Nephron (organoid): ENCODE measurements around the gene GNAT3.

Experiments used
- H3K27ac Mint-ChIP-seq, 3 experiments: 2 replicates each; pipeline ENCODE4 v1.8.0; 2020; ENCODE audit warnings: mixed read lengths in 3 of 3, mild to moderate bottlenecking in 2 of 3, moderate library complexity in 1 of 3
- H3K27me3 Mint-ChIP-seq: 2 replicates; pipeline ENCODE4 v1.8.0; 2021; ENCODE audit warnings: low read depth, mild to moderate bottlenecking, moderate library complexity, mixed read lengths
- H3K36me3 Mint-ChIP-seq: 2 replicates; pipeline ENCODE4 v1.8.0; 2020; ENCODE audit warnings: low read depth, mixed read lengths
- H3K4me1 Mint-ChIP-seq: 2 replicates; pipeline ENCODE4 v1.8.0; 2020; ENCODE audit warnings: mixed read lengths
- H3K4me3 Mint-ChIP-seq, 3 experiments: 2 replicates each; pipeline ENCODE4 v1.8.0; 2020; ENCODE audit warnings: mild to moderate bottlenecking in 3 of 3, mixed read lengths in 3 of 3, moderate library complexity in 2 of 3
- H3K9me3 Mint-ChIP-seq: 2 replicates; pipeline ENCODE4 v1.8.0; 2020; ENCODE audit warnings: mixed read lengths
- TF ChIP-seq, protein P1 (sequence below), 3 experiments: fragments of 200-600 bp; sonication (generic); IDR thresholded peaks; one replicate each; pipeline ENCODE4 v1.5.0; 2021; ENCODE audit warnings: antibody characterized with exemption in 3 of 3; ENCODE audit not compliant: unreplicated experiment in 3 of 3

GNAT3 gene

GRCh38 chr7:80472491-80473200, 39.2 kb downstream of the GNAT3 start:
- Mint-ChIP-seq H3K4me3 (no peak overlapping the region), H3K4me1 (peaks cover 17% of the 10 kb centered on the region), H3K27me3 (no peaks in the 10 kb centered on the region), H3K27ac (peak overlapping the region; percentile 47 to 75 (median 52)), H3K36me3 (no peaks in the 10 kb centered on the region), H3K9me3 (no peaks in the 10 kb centered on the region)
- TF ChIP-seq, protein P1, sequence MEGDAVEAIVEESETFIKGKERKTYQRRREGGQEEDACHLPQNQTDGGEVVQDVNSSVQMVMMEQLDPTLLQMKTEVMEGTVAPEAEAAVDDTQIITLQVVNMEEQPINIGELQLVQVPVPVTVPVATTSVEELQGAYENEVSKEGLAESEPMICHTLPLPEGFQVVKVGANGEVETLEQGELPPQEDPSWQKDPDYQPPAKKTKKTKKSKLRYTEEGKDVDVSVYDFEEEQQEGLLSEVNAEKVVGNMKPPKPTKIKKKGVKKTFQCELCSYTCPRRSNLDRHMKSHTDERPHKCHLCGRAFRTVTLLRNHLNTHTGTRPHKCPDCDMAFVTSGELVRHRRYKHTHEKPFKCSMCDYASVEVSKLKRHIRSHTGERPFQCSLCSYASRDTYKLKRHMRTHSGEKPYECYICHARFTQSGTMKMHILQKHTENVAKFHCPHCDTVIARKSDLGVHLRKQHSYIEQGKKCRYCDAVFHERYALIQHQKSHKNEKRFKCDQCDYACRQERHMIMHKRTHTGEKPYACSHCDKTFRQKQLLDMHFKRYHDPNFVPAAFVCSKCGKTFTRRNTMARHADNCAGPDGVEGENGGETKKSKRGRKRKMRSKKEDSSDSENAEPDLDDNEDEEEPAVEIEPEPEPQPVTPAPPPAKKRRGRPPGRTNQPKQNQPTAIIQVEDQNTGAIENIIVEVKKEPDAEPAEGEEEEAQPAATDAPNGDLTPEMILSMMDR (IDR thresholded peaks at IDR 0.05; ENCODE audit: unreplicated experiment in 3 of 3), result no peak

DNA sequence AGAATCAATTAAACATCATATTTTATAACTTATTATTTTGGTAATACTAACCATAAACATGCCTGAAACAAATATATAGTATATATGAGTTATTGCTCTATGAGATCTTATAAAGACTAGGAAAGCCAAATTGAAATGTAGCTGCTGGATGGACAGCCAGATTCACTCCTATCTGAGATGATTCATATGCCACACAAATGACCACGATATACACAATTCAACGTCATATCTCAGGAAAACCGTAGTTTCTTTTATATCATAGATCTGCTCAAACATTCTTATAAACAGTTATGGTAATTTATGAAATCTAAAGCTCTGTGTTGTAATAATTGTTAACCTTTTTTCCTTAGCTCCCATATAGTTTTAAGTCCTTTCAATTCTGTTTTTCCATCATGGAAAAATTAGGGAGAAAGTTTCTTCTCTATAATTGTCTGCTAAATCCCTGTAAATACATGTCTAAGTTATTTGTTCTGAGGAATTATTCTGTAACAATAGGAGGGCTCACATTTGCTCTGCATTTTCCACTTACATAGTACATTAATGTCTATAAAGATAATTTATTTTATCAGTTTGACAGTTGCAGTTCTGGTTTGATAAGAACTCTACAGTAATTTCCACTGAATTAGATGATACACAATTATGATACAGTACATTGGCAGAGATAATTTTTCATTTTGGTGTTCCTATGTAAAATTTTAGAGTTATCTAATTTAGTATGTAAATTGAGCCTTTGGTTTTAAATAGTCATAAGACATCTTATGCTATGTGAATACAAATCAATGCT, 42.7 kb downstream of the GNAT3 start:
- Mint-ChIP-seq H3K27ac (no peak overlapping the region), H3K36me3 (no peaks in the 10 kb centered on the region), H3K4me3 (no peak overlapping the region), H3K4me1 (peaks cover 25% of the 10 kb centered on the region), H3K9me3 (no peaks in the 10 kb centered on the region), H3K27me3 (no peaks in the 10 kb centered on the region)
- TF ChIP-seq, protein P1 (IDR thresholded peaks at IDR 0.05; ENCODE audit: unreplicated experiment in 3 of 3), result no peak

DNA sequence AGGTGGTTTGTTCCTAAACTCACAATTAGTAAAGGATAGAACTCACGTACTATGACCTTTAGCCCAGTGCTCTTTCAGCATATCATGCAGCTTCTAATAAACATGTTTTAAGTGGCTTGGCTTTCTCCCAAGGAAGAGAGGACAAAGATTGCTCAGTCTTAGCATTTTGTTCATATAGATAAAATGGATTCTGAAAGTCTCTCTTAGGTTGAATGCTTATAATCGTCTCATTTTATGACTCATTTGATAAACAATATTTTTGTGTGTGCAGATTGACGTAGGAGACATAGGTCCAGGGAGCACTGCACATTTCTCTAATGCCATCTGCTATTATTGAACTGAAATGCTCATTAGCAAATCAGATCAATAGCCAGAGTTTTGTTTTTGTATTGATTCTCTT, 44.8 kb downstream of the GNAT3 start:
- H3K27me3 Mint-ChIP-seq, result no peaks in the 10 kb centered on the region
- no peak overlapping the region for H3K27ac Mint-ChIP-seq
- H3K4me1 Mint-ChIP-seq, result peaks cover 15% of the 10 kb centered on the region
- H3K4me3 Mint-ChIP-seq, result no peak overlapping the region
- no peaks in the 10 kb centered on the region for H3K9me3 Mint-ChIP-seq
- TF ChIP-seq, protein P1 (IDR thresholded peaks at IDR 0.05; ENCODE audit: unreplicated experiment in 3 of 3), result no peak
- no peaks in the 10 kb centered on the region for H3K36me3 Mint-ChIP-seq

DNA sequence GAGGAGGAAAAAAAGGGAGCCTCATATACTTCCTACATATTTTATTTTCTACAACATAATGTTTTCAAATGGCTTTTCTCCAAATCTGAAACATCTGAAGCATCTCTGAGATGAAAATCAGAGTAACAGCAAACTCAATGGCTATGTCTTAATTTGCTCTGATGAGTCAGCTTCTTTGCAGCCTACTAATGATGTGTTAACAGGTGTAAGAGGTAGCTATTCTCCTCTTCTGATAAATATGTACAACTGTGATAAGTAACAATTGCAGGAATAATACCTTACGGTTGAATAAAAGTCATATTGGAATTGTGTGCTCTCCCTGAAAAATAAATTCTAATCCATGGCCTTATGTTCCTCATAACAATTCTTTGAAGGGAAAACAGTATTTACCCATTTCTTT, 45.2 kb downstream of the GNAT3 start:
- TF ChIP-seq, protein P1 (IDR thresholded peaks at IDR 0.05; ENCODE audit: unreplicated experiment in 3 of 3), result no peak
- Mint-ChIP-seq H3K9me3 (no peaks in the 10 kb centered on the region), H3K4me1 (peaks cover 15% of the 10 kb centered on the region), H3K27me3 (no peaks in the 10 kb centered on the region), H3K4me3 (no peak overlapping the region), H3K27ac (no peak overlapping the region), H3K36me3 (no peaks in the 10 kb centered on the region)

GRCh38 chr7:80464211-80464610, 47.7 kb downstream of the GNAT3 start:
- H3K27me3 Mint-ChIP-seq, result no peaks in the 10 kb centered on the region
- H3K27ac Mint-ChIP-seq, result no peak overlapping the region
- H3K36me3 Mint-ChIP-seq, result no peaks in the 10 kb centered on the region
- H3K4me3 Mint-ChIP-seq, result no peak overlapping the region
- H3K4me1 Mint-ChIP-seq, result peaks cover 12% of the 10 kb centered on the region
- TF ChIP-seq, protein P1 (IDR thresholded peaks at IDR 0.05; ENCODE audit: unreplicated experiment in 3 of 3), result no peak
- no peaks in the 10 kb centered on the region for H3K9me3 Mint-ChIP-seq
